Choroid plexus epithelial cell (primary cell): ENCODE data around the gene GPS1.
A peak's percentile ranks its signal among the peaks of the same experiment; 100 is the strongest.

ENCODE experiments used
- DNase-seq: peaks from one replicate; pipeline ENCODE4 v3.0.0-alpha.2; 2010; ENCODE audit warnings: low read depth
- H3K4me3 ChIP-seq: 2 replicates; pipeline ENCODE4 v1.5.1; 2011; ENCODE audit warnings: low read depth, mild to moderate bottlenecking, control low read depth, low read length, moderate library complexity
- TF ChIP-seq, protein P1 (sequence below): conservative IDR thresholded peaks from 2 replicates; pipeline ENCODE4 v1.5.1; 2011; ENCODE audit warnings: low read depth, mild to moderate bottlenecking, control low read depth, inconsistent platforms, low read length, moderate library complexity

GPS1 gene

GRCh38 chr17:82023447-82024241 lies 28.1 kb upstream of the GPS1 start:
- no peak for DNase-seq
- peak overlapping the region; percentile 72 for H3K4me3 ChIP-seq

GRCh38 chr17:82024859-82025258 lies 26.8 kb upstream of the GPS1 start:
- DNase-seq: no peak
- TF ChIP-seq, protein P1, sequence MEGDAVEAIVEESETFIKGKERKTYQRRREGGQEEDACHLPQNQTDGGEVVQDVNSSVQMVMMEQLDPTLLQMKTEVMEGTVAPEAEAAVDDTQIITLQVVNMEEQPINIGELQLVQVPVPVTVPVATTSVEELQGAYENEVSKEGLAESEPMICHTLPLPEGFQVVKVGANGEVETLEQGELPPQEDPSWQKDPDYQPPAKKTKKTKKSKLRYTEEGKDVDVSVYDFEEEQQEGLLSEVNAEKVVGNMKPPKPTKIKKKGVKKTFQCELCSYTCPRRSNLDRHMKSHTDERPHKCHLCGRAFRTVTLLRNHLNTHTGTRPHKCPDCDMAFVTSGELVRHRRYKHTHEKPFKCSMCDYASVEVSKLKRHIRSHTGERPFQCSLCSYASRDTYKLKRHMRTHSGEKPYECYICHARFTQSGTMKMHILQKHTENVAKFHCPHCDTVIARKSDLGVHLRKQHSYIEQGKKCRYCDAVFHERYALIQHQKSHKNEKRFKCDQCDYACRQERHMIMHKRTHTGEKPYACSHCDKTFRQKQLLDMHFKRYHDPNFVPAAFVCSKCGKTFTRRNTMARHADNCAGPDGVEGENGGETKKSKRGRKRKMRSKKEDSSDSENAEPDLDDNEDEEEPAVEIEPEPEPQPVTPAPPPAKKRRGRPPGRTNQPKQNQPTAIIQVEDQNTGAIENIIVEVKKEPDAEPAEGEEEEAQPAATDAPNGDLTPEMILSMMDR: no peak

More at GRCh38 chr17:82023447-82024241, 28.1 kb upstream of the GPS1 start:
- TF ChIP-seq, protein P1: no peak

GRCh38 chr17:82025401-82026107 lies 26.1 kb upstream of the GPS1 start:
- TF ChIP-seq, protein P1: no peak
- no peak for DNase-seq
- no peak overlapping the region for H3K4me3 ChIP-seq

More at GRCh38 chr17:82024859-82025258, 26.8 kb upstream of the GPS1 start:
- no peak overlapping the region for H3K4me3 ChIP-seq

DNA sequence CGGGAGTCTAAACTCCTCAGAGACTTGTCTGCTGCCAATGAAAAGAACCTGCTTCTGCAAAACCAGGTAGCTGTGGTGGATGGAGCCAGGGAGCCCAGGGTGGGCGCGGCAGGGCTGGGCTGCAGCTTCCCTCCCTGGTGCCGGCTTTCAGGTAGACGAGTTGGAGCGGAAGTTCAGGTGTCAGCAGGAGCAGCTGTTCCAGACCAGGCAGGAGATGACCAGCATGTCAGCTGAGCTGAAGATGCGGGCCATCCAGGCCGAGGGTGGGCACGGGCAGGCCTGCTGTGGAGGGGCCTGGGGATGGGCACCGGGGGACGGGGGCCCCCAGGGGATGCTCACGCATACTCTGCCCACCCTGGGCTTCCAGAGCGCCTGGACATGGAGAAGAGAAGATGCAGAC lies 23.5 kb upstream of the GPS1 start:
- TF ChIP-seq, protein P1: no peak
- no peak overlapping the region for H3K4me3 ChIP-seq
- DNase-seq: no peak

DNA sequence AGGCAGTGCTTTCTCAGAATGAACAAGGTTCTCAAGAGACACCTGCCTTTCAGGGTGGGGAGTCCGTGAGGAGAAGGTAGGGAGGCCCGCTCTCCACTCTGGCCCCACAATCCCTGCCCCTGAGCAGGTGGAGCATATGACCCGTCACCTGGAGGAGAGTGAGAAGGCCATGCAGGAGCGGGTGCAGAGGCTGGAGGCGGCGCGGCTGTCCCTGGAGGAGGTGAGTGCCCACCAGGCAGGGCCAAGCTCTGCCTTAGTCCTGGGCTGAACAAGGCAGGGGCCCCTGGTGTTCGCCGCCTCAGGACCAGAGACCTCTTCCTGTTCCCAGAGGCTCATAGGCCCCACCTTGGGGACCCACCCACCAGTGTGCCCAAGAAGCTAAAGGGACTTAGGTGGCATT lies 22.7 kb upstream of the GPS1 start:
- TF ChIP-seq, protein P1: no peak
- DNase-seq: no peak
- H3K4me3 ChIP-seq: no peak overlapping the region

GRCh38 chr17:82029391-82029790 lies 22.3 kb upstream of the GPS1 start:
- no peak overlapping the region for H3K4me3 ChIP-seq
- no peak for DNase-seq
- TF ChIP-seq, protein P1: no peak
